Measurements from ENCODE around the gene RIMS4.

Gene RIMS4

GRCh38 chr20:44711237-44711636 lies 99.1 kb downstream of the RIMS4 start:
- Histone ChIP-seq H4K20me1 (ENCODE audit: insufficient read depth, low read length) (0 out of 2 replicates have a peak, but pooled peaks cover 4% of the 10 kb centered on the region), H3K4me3 (ENCODE audit: low read length) (no peak overlapping the region), H3K27ac (ENCODE audit: low read length) (no peak overlapping the region), H3K36me3 (replicated peaks; ENCODE audit: insufficient read depth, low read length) (no peaks in the 10 kb centered on the region), H2AFZ (ENCODE audit: low read length) (no peak overlapping the region), H3F3A (ENCODE audit: insufficient read depth, low read length) (no peaks in the 10 kb centered on the region), H3K4me1 (ENCODE audit: low read length) (no peaks in the 10 kb centered on the region), H3K9ac (ENCODE audit: low read length) (no peak overlapping the region), H3K9me3 (replicated peaks; ENCODE audit: insufficient read depth, low read length) (no peaks in the 10 kb centered on the region), H3K4me2 (ENCODE audit: low read depth, low read length) (no peak overlapping the region), H3K27me3 (replicated peaks; ENCODE audit: insufficient read depth, low read length) (peaks cover 87% of the 10 kb centered on the region), H3K9me2 (replicated peaks; ENCODE audit: insufficient read depth, low read length) (no peaks in the 10 kb centered on the region), H3K79me2 (ENCODE audit: low read length) (no peaks in the 10 kb centered on the region)
- TF ChIP-seq EZH2 (optimal IDR thresholded peaks at IDR 0.05; ENCODE audit: low read depth, low read length) = no peak
- no peak for TF ChIP-seq EZH2phosphoT487 (IDR thresholded peaks at IDR 0.05; ENCODE audit: low read length)
- TF ChIP-seq, protein P1, sequence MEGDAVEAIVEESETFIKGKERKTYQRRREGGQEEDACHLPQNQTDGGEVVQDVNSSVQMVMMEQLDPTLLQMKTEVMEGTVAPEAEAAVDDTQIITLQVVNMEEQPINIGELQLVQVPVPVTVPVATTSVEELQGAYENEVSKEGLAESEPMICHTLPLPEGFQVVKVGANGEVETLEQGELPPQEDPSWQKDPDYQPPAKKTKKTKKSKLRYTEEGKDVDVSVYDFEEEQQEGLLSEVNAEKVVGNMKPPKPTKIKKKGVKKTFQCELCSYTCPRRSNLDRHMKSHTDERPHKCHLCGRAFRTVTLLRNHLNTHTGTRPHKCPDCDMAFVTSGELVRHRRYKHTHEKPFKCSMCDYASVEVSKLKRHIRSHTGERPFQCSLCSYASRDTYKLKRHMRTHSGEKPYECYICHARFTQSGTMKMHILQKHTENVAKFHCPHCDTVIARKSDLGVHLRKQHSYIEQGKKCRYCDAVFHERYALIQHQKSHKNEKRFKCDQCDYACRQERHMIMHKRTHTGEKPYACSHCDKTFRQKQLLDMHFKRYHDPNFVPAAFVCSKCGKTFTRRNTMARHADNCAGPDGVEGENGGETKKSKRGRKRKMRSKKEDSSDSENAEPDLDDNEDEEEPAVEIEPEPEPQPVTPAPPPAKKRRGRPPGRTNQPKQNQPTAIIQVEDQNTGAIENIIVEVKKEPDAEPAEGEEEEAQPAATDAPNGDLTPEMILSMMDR (IDR thresholded peaks at IDR 0.05; ENCODE audit: low read length) = no peak
- DNase-seq = no peak

DNA sequence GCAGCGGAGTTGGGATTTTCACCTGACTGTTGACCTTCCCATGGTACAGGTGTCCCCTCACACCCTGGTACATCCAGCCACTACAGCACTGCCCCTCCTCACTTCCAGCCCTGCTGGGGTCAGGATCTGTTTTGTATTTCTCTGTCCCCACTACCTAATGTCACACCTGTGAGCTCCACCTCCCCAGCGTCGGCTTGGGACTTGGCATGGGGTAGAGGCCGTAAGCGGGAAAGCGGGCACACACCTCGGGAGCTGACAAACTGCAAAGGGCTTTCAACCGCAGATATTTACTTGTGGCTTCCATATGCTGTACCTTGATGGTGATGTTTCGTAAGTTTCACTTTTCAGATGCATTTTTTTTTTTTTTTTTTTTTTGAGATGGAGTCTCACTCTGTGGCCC lies 100.5 kb downstream of the RIMS4 start:
- peak; percentile 36 for DNase-seq
- Histone ChIP-seq H3F3A (ENCODE audit: insufficient read depth, low read length) (no peaks in the 10 kb centered on the region), H3K4me1 (ENCODE audit: low read length) (no peaks in the 10 kb centered on the region), H3K9ac (ENCODE audit: low read length) (no peak overlapping the region), H4K20me1 (ENCODE audit: insufficient read depth, low read length) (0 out of 2 replicates have a peak, but pooled peaks cover 4% of the 10 kb centered on the region), H3K4me3 (ENCODE audit: low read length) (no peak overlapping the region), H3K27ac (ENCODE audit: low read length) (no peak overlapping the region), H2AFZ (ENCODE audit: low read length) (no peak overlapping the region), H3K27me3 (replicated peaks; ENCODE audit: insufficient read depth, low read length) (peaks cover 91% of the 10 kb centered on the region), H3K36me3 (replicated peaks; ENCODE audit: insufficient read depth, low read length) (no peaks in the 10 kb centered on the region), H3K79me2 (ENCODE audit: low read length) (no peaks in the 10 kb centered on the region), H3K4me2 (ENCODE audit: low read depth, low read length) (no peak overlapping the region), H3K9me3 (replicated peaks; ENCODE audit: insufficient read depth, low read length) (no peaks in the 10 kb centered on the region), H3K9me2 (replicated peaks; ENCODE audit: insufficient read depth, low read length) (no peaks in the 10 kb centered on the region)
- TF ChIP-seq EZH2 (optimal IDR thresholded peaks at IDR 0.05; ENCODE audit: low read depth, low read length) (no peak), EZH2phosphoT487 (IDR thresholded peaks at IDR 0.05; ENCODE audit: low read length) (no peak)
- TF ChIP-seq, protein P1 (IDR thresholded peaks at IDR 0.05; ENCODE audit: low read length) = no peak

- no peaks in the 10 kb centered on the region for H3K9me2 ChIP-seq (replicated peaks; ENCODE audit: insufficient read depth, low read length)
- H3K27me3 ChIP-seq (replicated peaks; ENCODE audit: insufficient read depth, low read length) = peaks cover 91% of the 10 kb centered on the region
Observed at GRCh38 chr20:44709380-44709779, 101.0 kb downstream of the RIMS4 start.

More at GRCh38 chr20:44709380-44709779, 101.0 kb downstream of the RIMS4 start:
- Histone ChIP-seq H3K9ac (ENCODE audit: low read length) (no peak overlapping the region), H3K79me2 (ENCODE audit: low read length) (no peaks in the 10 kb centered on the region), H3F3A (ENCODE audit: insufficient read depth, low read length) (no peaks in the 10 kb centered on the region), H3K4me1 (ENCODE audit: low read length) (no peaks in the 10 kb centered on the region), H3K36me3 (replicated peaks; ENCODE audit: insufficient read depth, low read length) (no peaks in the 10 kb centered on the region), H3K4me2 (ENCODE audit: low read depth, low read length) (no peak overlapping the region), H2AFZ (ENCODE audit: low read length) (no peak overlapping the region), H3K9me3 (replicated peaks; ENCODE audit: insufficient read depth, low read length) (no peaks in the 10 kb centered on the region), H3K4me3 (ENCODE audit: low read length) (no peak overlapping the region), H3K27ac (ENCODE audit: low read length) (no peak overlapping the region), H4K20me1 (ENCODE audit: insufficient read depth, low read length) (0 out of 2 replicates have a peak, but pooled peaks cover 4% of the 10 kb centered on the region)
- TF ChIP-seq EZH2phosphoT487 (IDR thresholded peaks at IDR 0.05; ENCODE audit: low read length) (no peak), EZH2 (optimal IDR thresholded peaks at IDR 0.05; ENCODE audit: low read depth, low read length) (no peak)
- TF ChIP-seq, protein P1 (IDR thresholded peaks at IDR 0.05; ENCODE audit: low read length) = no peak
- no peak for DNase-seq

Data from MM.1S (cell line).